Right lobe of liver (tissue), 4 donors: ENCODE data around the gene ACSL6.

Experiments used
- POLR2A ChIP-seq: fragments of 450-650 bp; IDR thresholded peaks from one replicate; pipeline ENCODE4 v1.6.1; 2017; ENCODE audit warnings: antibody characterized with exemption, mild to moderate bottlenecking
- TF ChIP-seq, protein P1 (sequence below), 4 donors: fragments of 200-600 bp in 3 of 4; fragments of 450-650 bp in 1 of 4; IDR thresholded peaks; one replicate each; pipeline versions ENCODE4 v1.5.1 to v1.8.0; 2016 to 2022; ENCODE audit warnings: antibody characterized with exemption in 4 of 4, mild to moderate bottlenecking in 2 of 4
- donor health status: DM: no; HTN: no; CAD: no.
- donor health status: DM: no; HTN: no; CAD: no.
- donor health status: DM: no; HTN: yes; CAD: no.

DNA sequence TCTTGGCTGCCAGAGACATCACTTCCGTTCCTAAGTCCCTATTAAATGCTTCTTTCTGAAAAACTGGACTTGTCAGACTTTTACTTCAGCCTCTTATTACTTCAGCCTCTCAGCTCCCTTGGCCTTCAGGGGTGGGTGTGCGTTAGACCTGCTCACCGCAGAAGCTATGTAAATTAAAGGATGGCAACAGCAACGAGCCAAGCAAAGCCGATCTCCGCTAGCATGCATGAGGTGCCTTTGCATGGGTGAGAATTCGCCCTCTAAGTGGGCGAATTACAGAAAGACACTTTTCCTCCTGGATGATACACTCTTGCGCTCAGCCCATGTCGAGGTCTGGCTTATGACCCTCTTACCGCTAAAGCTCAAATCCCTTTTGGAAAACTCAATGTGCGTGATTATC is 38.1 kb upstream of the ACSL6 start:
- TF ChIP-seq POLR2A: no peak
- TF ChIP-seq, protein P1, sequence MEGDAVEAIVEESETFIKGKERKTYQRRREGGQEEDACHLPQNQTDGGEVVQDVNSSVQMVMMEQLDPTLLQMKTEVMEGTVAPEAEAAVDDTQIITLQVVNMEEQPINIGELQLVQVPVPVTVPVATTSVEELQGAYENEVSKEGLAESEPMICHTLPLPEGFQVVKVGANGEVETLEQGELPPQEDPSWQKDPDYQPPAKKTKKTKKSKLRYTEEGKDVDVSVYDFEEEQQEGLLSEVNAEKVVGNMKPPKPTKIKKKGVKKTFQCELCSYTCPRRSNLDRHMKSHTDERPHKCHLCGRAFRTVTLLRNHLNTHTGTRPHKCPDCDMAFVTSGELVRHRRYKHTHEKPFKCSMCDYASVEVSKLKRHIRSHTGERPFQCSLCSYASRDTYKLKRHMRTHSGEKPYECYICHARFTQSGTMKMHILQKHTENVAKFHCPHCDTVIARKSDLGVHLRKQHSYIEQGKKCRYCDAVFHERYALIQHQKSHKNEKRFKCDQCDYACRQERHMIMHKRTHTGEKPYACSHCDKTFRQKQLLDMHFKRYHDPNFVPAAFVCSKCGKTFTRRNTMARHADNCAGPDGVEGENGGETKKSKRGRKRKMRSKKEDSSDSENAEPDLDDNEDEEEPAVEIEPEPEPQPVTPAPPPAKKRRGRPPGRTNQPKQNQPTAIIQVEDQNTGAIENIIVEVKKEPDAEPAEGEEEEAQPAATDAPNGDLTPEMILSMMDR (IDR thresholded peaks at IDR 0.05): no peak
